Measurements from ENCODE around the gene CD160. TPM values are rescaled to one million over a fixed set of nuclear protein-coding genes. Genes with fewer than 3 reads are reported as not detected.
A peak's percentile ranks its signal among the peaks of the same experiment; 100 is the strongest.
"Not testable (repeated sequence)": the region's sequence is repeated elsewhere in the genome, so short reads cannot be mapped to it uniquely, and the experiment has no call there.

CD160 gene, protein sequence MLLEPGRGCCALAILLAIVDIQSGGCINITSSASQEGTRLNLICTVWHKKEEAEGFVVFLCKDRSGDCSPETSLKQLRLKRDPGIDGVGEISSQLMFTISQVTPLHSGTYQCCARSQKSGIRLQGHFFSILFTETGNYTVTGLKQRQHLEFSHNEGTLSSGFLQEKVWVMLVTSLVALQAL
- total RNA-seq (not detected), total RNA-seq (0 to 13.1 (median 0.29) reads per million in 172 experiments)
- 2.4 TPM for polyA plus RNA-seq (2013, experiment 1 of 2)
- 1.7 TPM for polyA plus RNA-seq (2013, experiment 2 of 2)

DNA sequence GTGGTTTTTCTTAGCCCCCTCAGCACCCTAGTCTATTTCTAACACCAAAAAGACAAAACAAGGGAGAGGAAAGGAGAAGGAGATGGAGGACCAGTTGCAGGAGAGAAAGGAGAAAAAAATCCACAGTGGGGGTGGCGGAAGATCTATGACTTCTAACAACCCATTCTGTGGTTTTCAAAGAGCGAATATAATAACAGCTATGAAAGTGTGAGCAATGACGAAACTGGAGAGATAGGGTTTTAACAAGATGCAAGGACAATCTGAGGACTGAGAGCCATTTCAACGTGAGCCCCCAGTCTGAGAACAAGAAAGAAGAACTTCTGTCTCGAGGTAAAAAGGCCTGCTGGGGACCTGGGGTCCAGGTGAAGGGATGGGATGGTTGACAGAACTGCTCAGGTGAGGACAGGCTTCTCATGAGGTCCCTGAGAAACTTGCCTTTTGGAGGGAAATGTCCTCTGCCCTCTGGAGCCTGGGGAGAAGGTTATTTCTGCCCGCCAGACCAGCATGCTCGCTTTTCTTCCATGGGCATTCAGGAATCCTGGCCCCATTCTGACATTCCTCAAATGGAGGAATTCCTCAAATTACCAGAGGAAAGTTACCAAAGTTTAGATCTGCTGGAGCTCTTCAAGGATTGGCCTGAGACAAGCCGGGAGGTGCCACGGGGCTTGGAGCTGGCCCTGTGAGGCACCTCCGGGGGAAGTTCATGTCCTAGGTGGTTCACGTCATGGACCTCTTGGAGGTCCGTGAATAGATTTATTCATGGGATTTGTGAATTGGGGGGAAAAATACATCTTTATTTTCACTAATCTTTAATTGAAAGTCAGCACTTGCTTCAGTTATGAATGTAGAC is at the start of gene CD160:
Gene CD160, plus strand, starts transcription at position 270 of the 850 bp plus-strand sequence. CDS start 8,829 bp downstream, outside the sequence.
- H3K9me3 Mint-ChIP-seq, result no peaks in the 10 kb centered on the region
- Histone ChIP-seq H3K4me3 (ENCODE audit: low read length) (no peak within 1 kb of the TSS), H3K9me3 (ENCODE audit: control insufficient read depth in 1 of 2, insufficient read depth in 1 of 2, low read length in 2 of 2) (no peaks in the 10 kb centered on the region), H3K36me3 (ENCODE audit: insufficient read depth, low read length) (no peaks in the 10 kb centered on the region), H3K4me1 (ENCODE audit: insufficient read depth, low read length) (peaks cover 14% of the 10 kb centered on the region), H3K27me3 (ENCODE audit: control insufficient read depth in 1 of 2, insufficient read depth in 2 of 2, low read length in 2 of 2) (peaks cover 3 to 7% of the 10 kb centered on the region in 2 experiments), H3K27ac (ENCODE audit: low read depth in 1 of 2, low read length in 2 of 2) (no peak within 1 kb of the TSS)
- no peak for ATAC-seq (ENCODE audit: poor library complexity)
- peak in 1 of 14 experiments; percentile 52 for DNase-seq
- intact Hi-C loops (cut with DNase I, micrococcal nuclease), result loop anchor here in 1 of 2 experiments (5.0 kb wide), 1 partner anchor 127 kb away; no protein-coding TSS in a partner anchor
- H3K27me3 Mint-ChIP-seq, result peaks cover 29% of the 10 kb centered on the region
- no peak within 1 kb of the TSS for H3K27ac Mint-ChIP-seq
- peaks cover 9% of the 10 kb centered on the region for H3K4me1 Mint-ChIP-seq (ENCODE audit: low read depth)
- TF ChIP-seq, protein P1, sequence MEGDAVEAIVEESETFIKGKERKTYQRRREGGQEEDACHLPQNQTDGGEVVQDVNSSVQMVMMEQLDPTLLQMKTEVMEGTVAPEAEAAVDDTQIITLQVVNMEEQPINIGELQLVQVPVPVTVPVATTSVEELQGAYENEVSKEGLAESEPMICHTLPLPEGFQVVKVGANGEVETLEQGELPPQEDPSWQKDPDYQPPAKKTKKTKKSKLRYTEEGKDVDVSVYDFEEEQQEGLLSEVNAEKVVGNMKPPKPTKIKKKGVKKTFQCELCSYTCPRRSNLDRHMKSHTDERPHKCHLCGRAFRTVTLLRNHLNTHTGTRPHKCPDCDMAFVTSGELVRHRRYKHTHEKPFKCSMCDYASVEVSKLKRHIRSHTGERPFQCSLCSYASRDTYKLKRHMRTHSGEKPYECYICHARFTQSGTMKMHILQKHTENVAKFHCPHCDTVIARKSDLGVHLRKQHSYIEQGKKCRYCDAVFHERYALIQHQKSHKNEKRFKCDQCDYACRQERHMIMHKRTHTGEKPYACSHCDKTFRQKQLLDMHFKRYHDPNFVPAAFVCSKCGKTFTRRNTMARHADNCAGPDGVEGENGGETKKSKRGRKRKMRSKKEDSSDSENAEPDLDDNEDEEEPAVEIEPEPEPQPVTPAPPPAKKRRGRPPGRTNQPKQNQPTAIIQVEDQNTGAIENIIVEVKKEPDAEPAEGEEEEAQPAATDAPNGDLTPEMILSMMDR (IDR thresholded peaks at IDR 0.05), result no peak
- no peak within 1 kb of the TSS for H3K4me3 Mint-ChIP-seq
- POLR2A ChIA-PET, result no interaction called here
- H3K36me3 Mint-ChIP-seq (ENCODE audit: low read depth), result no peaks in the 10 kb centered on the region
- CTCF ChIA-PET, result interaction anchor here (1.3 kb wide), 1 partner anchor 10 kb away, joined by 4 read pairs; no protein-coding TSS in a partner anchor

DNA sequence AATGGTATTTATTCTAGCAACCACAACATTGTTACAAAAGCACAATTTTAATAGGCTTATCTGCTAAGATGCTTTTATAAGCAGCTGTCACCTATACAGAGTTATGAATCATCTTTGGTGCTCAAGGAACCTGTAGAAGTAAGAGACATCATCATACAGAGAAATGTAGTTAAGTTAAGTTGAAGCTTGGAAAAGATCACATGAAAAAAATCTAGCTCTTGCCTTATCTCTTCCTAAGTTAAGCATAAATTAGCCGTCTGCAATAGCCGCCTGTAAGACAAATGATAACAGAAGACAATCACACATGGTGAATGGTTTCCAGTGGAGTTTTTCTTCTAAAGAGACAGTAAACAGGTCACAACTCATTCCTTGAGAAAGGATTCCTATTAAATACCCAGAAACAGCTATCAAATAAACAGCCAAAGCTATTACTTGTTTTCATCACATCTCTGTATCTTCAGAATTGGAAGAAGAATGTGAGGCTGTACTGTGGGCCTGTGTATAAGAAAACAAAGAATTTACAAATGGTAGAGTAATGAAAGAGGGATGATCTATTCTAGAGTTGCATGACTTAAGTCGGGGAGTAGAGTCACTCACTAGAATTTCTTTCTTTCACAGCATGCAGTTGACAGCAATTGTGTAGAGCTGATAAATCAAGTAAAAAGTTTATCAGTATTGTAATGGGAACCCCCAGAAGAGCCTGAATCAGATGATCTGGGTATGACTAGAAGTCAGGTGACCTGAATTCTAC is 48.1 kb upstream of the CD160 start:
- POLR2A ChIA-PET; H3K27ac Mint-ChIP-seq; CTCF ChIA-PET; H3K9me3 ChIP-seq (ENCODE audit: control insufficient read depth in 1 of 2, insufficient read depth in 1 of 2, low read length in 2 of 2); DNase-seq; ATAC-seq (ENCODE audit: poor library complexity); H3K27me3 ChIP-seq (ENCODE audit: control insufficient read depth in 1 of 2, insufficient read depth in 2 of 2, low read length in 2 of 2); intact Hi-C loops (cut with DNase I, micrococcal nuclease); H3K4me1 ChIP-seq (ENCODE audit: insufficient read depth, low read length); H3K9me3 Mint-ChIP-seq; H3K36me3 ChIP-seq (ENCODE audit: insufficient read depth, low read length); H3K27ac ChIP-seq (ENCODE audit: low read depth in 1 of 2, low read length in 2 of 2); H3K27me3 Mint-ChIP-seq; H3K4me3 Mint-ChIP-seq; H3K4me1 Mint-ChIP-seq (ENCODE audit: low read depth); H3K4me3 ChIP-seq (ENCODE audit: low read length): not testable (repeated sequence)
- peaks cover 29% of the 10 kb centered on the region for H3K36me3 Mint-ChIP-seq (ENCODE audit: low read depth)

DNA sequence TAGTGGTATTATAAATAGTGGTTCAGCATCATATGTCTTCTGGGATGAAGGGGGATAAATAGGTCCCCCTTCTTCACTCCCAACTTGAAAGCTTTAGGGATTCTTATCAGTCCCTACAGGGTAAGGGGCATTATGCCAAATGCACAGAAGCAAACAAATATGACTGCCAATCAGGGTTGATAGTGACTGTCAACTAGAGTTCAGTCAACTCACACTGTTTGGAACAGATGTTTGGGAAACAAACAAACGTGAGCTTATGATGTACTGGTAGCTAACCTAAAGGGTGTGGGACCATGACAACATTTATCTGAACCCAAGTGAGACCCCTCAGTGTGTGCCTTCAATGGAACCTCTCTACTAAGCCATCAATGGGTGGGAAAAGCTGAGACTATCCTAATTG is 46.1 kb upstream of the CD160 start:
- H3K27me3 Mint-ChIP-seq; CTCF ChIA-PET; H3K27me3 ChIP-seq (ENCODE audit: control insufficient read depth in 1 of 2, insufficient read depth in 2 of 2, low read length in 2 of 2); H3K4me3 ChIP-seq (ENCODE audit: low read length); H3K4me1 Mint-ChIP-seq (ENCODE audit: low read depth); H3K36me3 ChIP-seq (ENCODE audit: insufficient read depth, low read length); intact Hi-C loops (cut with DNase I, micrococcal nuclease); POLR2A ChIA-PET; H3K9me3 Mint-ChIP-seq; H3K27ac Mint-ChIP-seq; H3K9me3 ChIP-seq (ENCODE audit: control insufficient read depth in 1 of 2, insufficient read depth in 1 of 2, low read length in 2 of 2); H3K4me3 Mint-ChIP-seq; H3K4me1 ChIP-seq (ENCODE audit: insufficient read depth, low read length); DNase-seq; H3K27ac ChIP-seq (ENCODE audit: low read depth in 1 of 2, low read length in 2 of 2); ATAC-seq (ENCODE audit: poor library complexity): not testable (repeated sequence)
- peaks cover 18% of the 10 kb centered on the region for H3K36me3 Mint-ChIP-seq (ENCODE audit: low read depth)

DNA sequence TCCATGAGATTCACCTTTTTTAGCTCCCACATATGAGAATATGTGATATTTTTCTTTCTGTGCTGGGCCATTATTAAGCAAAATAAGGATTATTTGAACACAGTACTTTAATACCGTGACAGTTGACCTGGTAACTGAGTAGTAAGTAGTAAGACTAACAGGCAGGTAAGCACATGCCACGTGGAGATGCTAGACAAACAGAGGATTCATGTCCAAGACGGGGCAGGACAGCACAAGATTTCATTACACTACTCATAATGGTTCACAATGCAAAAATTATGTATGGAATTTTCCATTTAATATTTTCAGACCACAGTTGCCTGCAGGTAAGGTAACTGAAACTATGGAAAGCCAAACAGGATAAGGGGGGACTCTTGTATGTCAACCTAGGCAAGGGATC is 34.4 kb upstream of the CD160 start:
- H3K4me1 ChIP-seq (ENCODE audit: insufficient read depth, low read length), result peaks cover 12% of the 10 kb centered on the region
- DNase-seq; H3K36me3 ChIP-seq (ENCODE audit: insufficient read depth, low read length); H3K27me3 Mint-ChIP-seq; POLR2A ChIA-PET; H3K27ac Mint-ChIP-seq; intact Hi-C loops (cut with DNase I, micrococcal nuclease); H3K4me1 Mint-ChIP-seq (ENCODE audit: low read depth); H3K4me3 Mint-ChIP-seq; H3K4me3 ChIP-seq (ENCODE audit: low read length); H3K36me3 Mint-ChIP-seq (ENCODE audit: low read depth); H3K27ac ChIP-seq (ENCODE audit: low read depth in 1 of 2, low read length in 2 of 2); H3K27me3 ChIP-seq (ENCODE audit: control insufficient read depth in 1 of 2, insufficient read depth in 2 of 2, low read length in 2 of 2); CTCF ChIA-PET; H3K9me3 ChIP-seq (ENCODE audit: control insufficient read depth in 1 of 2, insufficient read depth in 1 of 2, low read length in 2 of 2); H3K9me3 Mint-ChIP-seq; ATAC-seq (ENCODE audit: poor library complexity): not testable (repeated sequence)

DNA sequence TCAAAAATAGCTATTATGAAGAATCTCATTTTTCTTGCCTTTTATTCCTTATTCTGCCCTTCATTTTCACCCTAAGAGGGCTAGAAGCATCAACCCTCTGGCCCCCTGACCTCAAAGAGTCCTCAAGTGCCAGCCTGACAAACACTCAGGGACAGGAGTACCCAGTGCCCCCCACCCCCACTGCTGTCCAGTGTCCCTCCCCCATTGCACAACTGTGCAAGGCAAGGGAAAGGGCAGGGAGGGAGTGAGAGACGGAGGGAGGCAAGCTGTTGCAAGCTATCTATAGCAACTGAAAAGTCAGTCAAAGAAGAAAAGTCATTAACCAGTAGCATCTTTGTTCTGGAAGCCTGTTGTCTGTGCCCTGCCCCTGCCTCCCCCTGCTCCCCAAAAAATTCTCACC is 33.2 kb upstream of the CD160 start:
- H3K9me3 Mint-ChIP-seq; DNase-seq; H3K27ac ChIP-seq (ENCODE audit: low read depth in 1 of 2, low read length in 2 of 2); H3K4me3 Mint-ChIP-seq; H3K36me3 ChIP-seq (ENCODE audit: insufficient read depth, low read length); H3K4me3 ChIP-seq (ENCODE audit: low read length); CTCF ChIA-PET; H3K27me3 Mint-ChIP-seq; ATAC-seq (ENCODE audit: poor library complexity); H3K9me3 ChIP-seq (ENCODE audit: control insufficient read depth in 1 of 2, insufficient read depth in 1 of 2, low read length in 2 of 2); H3K27me3 ChIP-seq (ENCODE audit: control insufficient read depth in 1 of 2, insufficient read depth in 2 of 2, low read length in 2 of 2); H3K36me3 Mint-ChIP-seq (ENCODE audit: low read depth); POLR2A ChIA-PET; intact Hi-C loops (cut with DNase I, micrococcal nuclease); H3K27ac Mint-ChIP-seq: not testable (repeated sequence)
- peaks cover 19% of the 10 kb centered on the region for H3K4me1 Mint-ChIP-seq (ENCODE audit: low read depth)
- peaks cover 24% of the 10 kb centered on the region for H3K4me1 ChIP-seq (ENCODE audit: insufficient read depth, low read length)

Data from CD4-positive, alpha-beta T cell (primary cell).